DMS114 treated with DMSO at 0.1 percent for 48 hours (cell line): ENCODE data around the gene CLIC1.

Experiments
- DNase-seq: peaks from one replicate; lab custom pipeline; 2025; ENCODE audit not compliant: unreplicated experiment; lab: John Stamatoyannopoulos, UW

The CLIC1 gene

DNA sequence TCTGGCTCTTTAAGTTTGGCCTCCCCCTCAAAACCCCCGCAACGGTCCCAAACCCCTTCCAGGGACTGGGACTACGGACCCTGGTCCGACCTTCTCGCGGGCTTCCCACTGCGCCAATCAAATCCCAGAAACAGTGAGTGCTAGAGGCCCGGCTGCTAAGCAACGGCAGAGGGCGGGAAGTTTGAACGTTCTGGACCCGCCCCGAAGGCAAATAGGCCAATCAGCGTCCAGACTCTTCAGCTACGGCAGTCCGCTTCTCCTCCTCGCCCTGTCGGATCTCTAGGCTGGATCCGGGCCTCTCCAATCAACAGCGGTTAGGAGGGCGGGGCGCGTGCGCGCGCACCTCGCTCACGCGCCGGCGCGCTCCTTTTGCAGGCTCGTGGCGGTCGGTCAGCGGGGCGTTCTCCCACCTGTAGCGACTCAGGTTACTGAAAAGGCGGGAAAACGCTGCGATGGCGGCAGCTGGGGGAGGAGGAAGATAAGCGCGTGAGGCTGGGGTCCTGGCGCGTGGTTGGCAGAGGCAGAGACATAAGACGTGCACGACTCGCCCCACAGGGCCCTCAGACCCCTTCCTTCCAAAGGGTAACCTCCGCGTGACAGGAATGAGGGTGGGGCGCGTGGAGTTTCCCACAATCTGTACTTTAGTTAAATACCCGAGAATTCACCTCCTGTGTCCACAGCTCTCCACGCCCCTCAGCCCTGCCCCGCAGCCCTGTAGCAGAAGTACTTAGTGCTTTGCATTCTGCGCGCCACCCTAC lies 3.5 kb upstream of the CLIC1 start, which contains the start of gene MSH5:
Gene MSH5, plus strand, starts transcription at position 367 of the 758 bp plus-strand sequence. CDS start 462 bp downstream, outside the sequence.
- DNase-seq: peak; percentile 100

DNA sequence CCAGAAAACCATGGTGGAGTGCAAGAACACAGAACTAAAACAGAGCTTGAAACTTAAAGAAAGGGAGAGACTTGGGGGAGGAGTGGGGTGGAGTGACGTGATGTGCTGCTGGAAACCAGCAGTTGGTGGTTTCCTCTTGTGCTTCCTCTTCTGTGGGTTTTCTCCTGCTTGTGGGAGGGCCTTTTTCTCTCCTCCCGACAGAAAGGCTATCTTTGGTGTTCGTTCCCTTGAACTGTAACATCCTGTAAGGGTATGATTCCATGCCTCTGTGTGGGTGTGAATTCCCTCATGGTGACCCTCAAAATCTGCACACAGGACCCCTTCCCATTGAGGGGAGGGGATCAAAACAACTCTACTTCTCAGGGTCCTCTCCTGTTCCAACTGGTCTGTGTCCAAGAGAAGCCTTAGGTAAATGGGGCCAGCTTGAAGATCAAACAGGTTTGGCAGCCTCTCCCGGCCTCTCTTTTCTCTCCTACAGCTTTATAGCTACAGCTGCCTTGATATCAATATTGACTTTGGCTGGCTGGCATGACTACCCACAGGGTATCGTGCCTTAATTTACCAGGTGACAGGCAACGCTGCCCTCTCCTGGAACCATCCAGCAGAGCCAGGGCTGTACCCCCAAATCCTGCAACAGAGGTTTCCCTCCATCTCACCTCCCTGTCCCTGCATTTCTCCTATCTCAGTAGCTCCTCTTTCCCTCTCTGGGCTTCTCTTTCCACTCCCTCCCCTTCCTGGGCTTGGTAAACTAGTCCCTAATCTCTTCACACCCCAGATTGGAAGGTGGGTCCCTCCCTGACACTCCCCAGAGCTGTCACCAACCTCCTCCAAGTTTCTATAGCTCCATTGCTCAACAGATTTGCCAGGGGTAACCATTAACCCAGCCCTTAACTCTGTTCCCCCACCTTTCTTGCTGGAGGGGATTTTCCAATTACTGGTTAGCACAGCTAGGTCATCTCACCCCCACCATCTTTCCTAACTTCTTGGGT lies 2.0 kb upstream of the CLIC1 start:
- DNase-seq: no peak

- no peak for DNase-seq
Measured at GRCh38 chr6:31737315-31737990, 1.1 kb upstream of the CLIC1 start.

DNA sequence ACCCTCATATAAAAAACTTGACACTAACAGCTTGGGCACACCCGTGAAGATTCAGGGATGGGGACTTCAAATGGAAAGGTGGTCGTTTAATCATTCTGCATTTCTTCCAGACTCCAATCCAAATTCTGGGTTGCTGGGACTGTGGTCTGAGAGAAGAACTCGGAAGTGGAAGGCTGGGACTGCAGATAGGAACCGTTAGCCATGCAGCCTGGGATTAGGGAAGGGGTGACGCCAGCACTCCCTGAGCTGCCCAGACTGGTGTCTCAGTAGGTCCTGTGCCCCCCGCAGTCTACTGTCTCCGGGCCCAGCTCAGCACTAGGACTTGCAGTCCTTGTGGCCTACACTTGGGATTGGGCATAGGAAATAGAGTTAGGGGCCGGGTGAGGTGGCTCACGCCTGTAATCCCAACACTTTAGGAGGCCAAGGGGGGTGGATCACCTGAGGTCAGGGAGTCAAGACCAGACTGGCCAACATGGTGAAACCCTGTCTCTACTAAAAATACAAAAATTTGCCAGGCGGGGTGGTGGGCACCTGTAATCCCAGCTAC lies 511 bp upstream of the CLIC1 start:
- DNase-seq: no peak

GRCh38 chr6:31734821-31735406 lies 1.4 kb downstream of the CLIC1 start:
- no peak for DNase-seq

GRCh38 chr6:31734247-31734820 lies 2.0 kb downstream of the CLIC1 start:
- DNase-seq: no peak

- DNase-seq: no peak
Measured at GRCh38 chr6:31733734-31734133, 2.6 kb downstream of the CLIC1 start.

DNA sequence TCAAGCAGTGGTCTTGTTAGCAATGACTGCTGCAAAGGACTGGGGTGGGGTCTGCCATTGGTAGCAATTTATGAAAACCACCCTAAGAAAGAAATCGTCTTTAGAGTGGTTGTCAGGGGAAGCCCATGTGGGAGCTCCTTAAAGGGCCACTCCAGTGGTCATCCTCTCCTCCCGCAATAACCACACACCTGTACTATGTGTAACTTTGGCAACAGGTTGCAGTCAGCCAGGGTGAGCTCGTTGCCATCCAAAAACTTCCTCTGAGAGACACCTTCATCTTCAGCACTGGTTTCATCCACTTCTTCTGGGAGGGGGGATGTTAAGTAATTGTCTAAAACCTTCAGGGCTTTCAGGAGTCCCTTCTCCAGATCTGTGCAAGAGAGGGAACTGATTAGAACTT lies 4.3 kb downstream of the CLIC1 start:
- DNase-seq: no peak

DNA sequence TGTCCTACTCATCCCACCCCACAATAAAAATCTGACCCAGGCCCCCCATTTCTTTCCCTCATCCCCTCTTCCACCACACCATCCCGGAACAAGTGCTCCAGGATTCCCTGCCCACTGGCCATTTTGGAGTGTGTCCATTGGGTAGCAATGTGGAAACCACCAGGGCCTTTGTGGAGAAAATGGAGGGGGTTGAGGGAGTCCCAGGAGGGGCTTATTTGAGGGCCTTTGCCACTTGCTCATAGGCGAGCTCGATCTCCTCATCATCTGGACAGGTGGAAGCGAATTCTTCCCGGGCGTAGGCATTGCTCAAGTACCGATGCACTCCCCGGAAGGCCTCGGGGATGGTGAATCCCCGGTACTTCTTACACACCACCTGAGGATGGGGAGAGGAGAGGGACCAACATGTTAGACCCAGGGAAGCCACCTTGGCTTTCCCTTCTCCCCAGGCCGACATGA lies 5.7 kb downstream of the CLIC1 start:
- no peak for DNase-seq

- peak; percentile 89 for DNase-seq
Measured at GRCh38 chr6:31729979-31730630, 6.2 kb downstream of the CLIC1 start.

- peak; percentile 91 for DNase-seq
Measured at GRCh38 chr6:31729515-31729978, 6.8 kb downstream of the CLIC1 start.

- DNase-seq: no peak
Measured at GRCh38 chr6:31728767-31729514, 7.4 kb downstream of the CLIC1 start, which contains the start of gene DDAH2. TSS of gene DDAH2 (minus strand) at chr6:31729299. CDS start at chr6:31729161, 138 bp downstream.

GRCh38 chr6:31727717-31728671 lies 8.3 kb downstream of the CLIC1 start:
- DNase-seq: no peak

- no peak for DNase-seq
Measured at GRCh38 chr6:31727034-31727716, 9.2 kb downstream of the CLIC1 start.

- DNase-seq: no peak
Measured at GRCh38 chr6:31725502-31726350, 10.6 kb downstream of the CLIC1 start.
